Stimulated activated CD4-positive, alpha-beta T cell treated with anti-CD3 and anti-CD28 coated beads, Interleukin-1b, Interleukin-23, amount 100 ng/mL, for 4 hours (primary cell): ENCODE measurements around the gene SCN7A.

Source experiments
- DNase-seq, 2 donors: peaks; one replicate each; pipeline ENCODE4 v3.0.0-alpha.2; 2020; ENCODE audit warnings: low read depth in 2 of 2

SCN7A gene

GRCh38 chr2:166404831-166405568 is 89.0 kb downstream of the SCN7A start:
- no peak for DNase-seq

GRCh38 chr2:166394245-166394644 is 99.8 kb downstream of the SCN7A start:
- no peak for DNase-seq

- no peak for DNase-seq
These were observed 101.0 kb downstream of the SCN7A start for GRCh38 chr2:166393008-166393407.

GRCh38 chr2:166388481-166389070 is 105.5 kb downstream of the SCN7A start:
- DNase-seq, result no peak

GRCh38 chr2:166385313-166385712 is 108.7 kb downstream of the SCN7A start:
- no peak for DNase-seq

GRCh38 chr2:166384774-166385173 is 109.3 kb downstream of the SCN7A start:
- DNase-seq, result no peak

GRCh38 chr2:166382448-166382847 is 111.6 kb downstream of the SCN7A start:
- DNase-seq, result no peak

GRCh38 chr2:166380615-166381014 is 113.4 kb downstream of the SCN7A start:
- DNase-seq, result no peak

- no peak for DNase-seq
These were observed 117.2 kb downstream of the SCN7A start for GRCh38 chr2:166376873-166377272.

GRCh38 chr2:166376488-166376828 is 117.6 kb downstream of the SCN7A start:
- no peak for DNase-seq

- peak in 1 of 2 donors; percentile 6 for DNase-seq
These were observed 118.1 kb downstream of the SCN7A start, which contains the start of gene SCN9A for GRCh38 chr2:166375736-166376487. Gene SCN9A (minus strand): TSS chr2:166375944. CDS start chr2:166311756, 64,188 bp downstream.

- DNase-seq, result no peak
These were observed 118.8 kb downstream of the SCN7A start for GRCh38 chr2:166375195-166375735.

GRCh38 chr2:166373951-166374350 is 120.1 kb downstream of the SCN7A start:
- no peak for DNase-seq

- no peak for DNase-seq
These were observed 120.5 kb downstream of the SCN7A start for GRCh38 chr2:166373539-166373938.

- no peak for DNase-seq
These were observed 120.9 kb downstream of the SCN7A start for GRCh38 chr2:166373105-166373504.

- no peak for DNase-seq
These were observed 122.0 kb downstream of the SCN7A start for GRCh38 chr2:166372046-166372445.

- DNase-seq, result no peak
These were observed 128.1 kb downstream of the SCN7A start for GRCh38 chr2:166365803-166366420.

GRCh38 chr2:166365239-166365638 is 128.8 kb downstream of the SCN7A start:
- no peak for DNase-seq

- no peak for DNase-seq
These were observed 129.4 kb downstream of the SCN7A start for GRCh38 chr2:166364476-166365161.

GRCh38 chr2:166361351-166362153 is 132.5 kb downstream of the SCN7A start:
- no peak for DNase-seq

GRCh38 chr2:166360906-166361305 is 133.1 kb downstream of the SCN7A start:
- DNase-seq, result no peak
